Activated gamma-delta T cell treated with Interleukin-2 at 50 U/mL for 16 hours (primary cell): ENCODE results near the gene GSE1.
A peak's percentile ranks its signal among the peaks of the same experiment; 100 is the strongest.

Experiments
- DNase-seq: peaks from one replicate; pipeline ENCODE4 v3.0.0-alpha.2; 2020

Gene GSE1

GRCh38 chr16:85710732-85711131 is 97.6 kb downstream of the GSE1 start:
- DNase-seq, result no peak

DNA sequence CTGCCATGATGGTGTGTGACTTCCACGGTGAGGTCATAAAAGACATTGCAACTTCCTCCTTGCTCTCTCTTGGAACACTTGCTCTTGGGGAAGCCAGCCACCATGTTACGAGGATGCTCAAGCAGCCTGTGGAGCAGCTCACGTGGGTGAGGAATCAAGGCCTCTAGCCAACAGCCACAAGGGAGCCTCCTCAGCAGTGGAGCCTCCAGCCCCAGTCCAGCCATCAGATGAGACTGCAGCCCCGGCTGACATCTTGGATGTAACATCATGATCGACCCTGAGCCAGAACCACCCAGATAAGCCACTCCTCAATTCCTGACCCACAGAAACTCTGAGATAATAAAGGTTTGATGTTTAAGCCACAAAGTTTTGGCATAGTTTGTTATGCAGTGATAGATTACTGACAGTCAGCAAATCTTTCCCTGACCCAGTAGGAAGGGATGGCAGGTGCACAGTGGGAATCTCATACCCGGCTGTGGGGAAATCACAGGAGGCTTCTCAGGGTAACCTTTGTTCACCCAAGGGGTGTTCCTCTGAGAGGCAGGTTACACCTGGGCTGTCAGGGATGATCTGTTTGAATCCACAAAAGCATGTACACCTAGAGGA is 99.0 kb downstream of the GSE1 start:
- no peak for DNase-seq

- no peak for DNase-seq
These were observed 99.7 kb downstream of the GSE1 start for GRCh38 chr16:85712801-85713200.

- no peak for DNase-seq
These were observed 102.3 kb downstream of the GSE1 start for GRCh38 chr16:85715169-85716021.

DNA sequence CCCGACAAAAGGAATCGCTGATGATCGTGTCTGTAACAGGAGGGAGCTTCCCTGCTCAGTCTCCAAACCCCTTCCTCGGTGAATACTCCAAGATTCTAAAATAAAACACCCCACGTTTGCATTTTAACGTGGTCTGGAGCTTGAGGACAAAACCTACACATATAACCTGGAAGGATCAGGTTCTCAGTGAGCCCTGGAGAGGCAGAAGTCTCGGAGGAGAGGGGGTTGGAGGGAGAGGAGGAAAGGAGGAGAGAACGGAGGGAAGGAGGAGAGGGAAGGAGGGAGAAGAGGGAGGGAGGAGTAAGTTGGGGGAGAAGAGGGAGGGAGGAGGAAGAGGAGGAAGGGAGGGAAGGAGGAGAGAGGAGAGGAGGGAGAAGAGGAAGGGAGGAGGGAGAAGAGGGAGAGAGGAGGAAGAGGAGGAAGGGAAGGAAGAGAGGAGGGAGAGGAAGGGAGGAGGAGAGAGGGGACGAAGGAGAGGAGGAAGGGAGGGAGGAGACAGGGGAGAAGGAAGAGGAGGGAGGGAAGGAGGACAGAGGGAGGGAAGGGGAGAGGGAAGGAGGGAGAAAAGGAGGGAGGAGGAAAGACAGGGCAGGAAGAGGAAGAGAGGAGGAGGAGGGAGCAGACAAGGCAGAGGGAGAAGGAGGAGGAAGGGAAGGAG is 103.0 kb downstream of the GSE1 start:
- no peak for DNase-seq

DNA sequence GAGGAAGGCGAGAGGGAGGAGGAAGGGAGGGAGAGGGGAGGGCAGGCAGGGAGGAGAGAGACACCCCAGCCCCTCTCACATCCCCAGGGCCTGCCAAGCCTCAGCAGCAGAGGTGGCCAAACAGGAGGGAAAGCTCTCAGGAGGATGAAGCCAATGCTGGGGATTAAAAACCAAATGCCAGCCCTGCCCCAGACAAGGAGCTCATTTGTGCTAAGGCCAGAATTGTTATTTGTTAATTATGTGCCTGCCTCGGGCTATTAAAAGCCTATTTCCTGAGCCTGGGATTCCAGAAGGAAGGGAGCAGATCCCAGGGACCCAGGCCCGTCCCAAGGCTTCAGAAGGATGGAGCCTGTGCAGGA is 103.5 kb downstream of the GSE1 start:
- DNase-seq, result no peak

DNA sequence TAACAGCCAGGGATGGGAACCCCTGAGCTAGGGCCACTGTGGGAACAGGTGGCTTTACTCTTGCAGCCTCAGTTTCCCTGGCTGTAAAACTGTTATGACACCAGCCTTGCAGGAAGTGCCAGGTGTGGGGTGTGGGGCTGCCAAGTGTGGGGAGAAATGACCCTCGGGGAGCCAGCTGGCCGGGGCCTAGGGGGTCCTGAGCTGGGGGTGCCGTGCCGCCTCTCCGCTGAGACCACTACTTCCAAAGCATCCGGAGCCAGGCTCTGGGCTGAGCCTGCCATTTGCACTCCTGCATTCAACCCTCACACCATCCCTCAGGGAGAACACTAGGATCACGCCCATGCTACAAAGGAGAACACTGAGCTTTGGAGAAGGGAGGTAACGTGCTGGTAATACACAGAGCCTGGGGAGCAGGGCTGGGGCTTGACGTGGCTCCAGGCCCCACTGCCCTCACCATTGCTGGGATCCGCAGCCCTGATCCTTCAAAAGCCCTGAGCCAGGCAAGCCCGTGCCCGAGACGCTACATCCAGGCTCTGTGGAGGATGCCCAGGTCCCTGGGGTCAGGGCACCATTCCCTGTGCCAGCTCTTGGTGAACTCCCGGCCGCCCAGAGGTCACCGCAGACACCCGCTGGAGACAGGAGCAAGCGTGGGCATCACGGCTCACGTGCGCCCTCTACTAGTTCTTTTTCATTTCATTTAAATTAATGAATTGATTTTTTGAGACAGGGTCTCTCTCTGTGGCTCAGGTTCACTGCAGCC is 104.5 kb downstream of the GSE1 start:
- peak; percentile 53 for DNase-seq

DNA sequence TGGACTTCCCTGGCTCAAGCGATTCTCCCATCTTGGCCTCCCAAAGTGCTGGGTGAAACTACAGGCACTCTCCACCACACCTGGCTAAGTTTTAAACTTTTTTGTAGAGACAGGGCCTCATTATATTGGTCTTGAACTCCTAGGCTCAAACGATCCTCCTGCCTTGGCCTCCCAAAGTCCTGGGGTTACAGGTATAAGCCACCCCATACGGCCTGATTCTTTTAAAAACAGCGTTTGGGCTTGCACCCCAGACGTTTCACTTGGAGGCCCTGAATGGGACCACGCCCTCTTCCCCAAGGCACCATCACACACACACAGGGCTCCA is 105.0 kb downstream of the GSE1 start:
- no peak for DNase-seq

DNA sequence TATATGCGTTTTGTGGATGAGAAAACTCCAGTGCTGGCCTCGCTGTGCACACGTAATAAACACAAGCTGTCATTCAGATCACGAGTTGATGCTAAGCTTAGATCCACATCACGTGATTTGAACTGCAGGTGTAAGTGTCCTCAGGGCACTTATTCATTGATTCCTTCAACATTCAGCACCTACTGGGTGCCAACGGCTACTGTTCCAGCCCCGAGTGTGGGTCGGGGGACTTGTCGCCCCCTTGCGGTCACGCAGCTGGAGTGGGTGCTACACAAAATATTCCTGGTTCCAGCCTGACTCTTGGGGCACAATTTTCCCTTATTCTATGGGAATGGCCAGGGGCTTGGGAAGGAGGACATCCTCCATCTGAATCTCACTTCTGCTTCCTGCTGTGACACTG is 105.6 kb downstream of the GSE1 start:
- no peak for DNase-seq

DNA sequence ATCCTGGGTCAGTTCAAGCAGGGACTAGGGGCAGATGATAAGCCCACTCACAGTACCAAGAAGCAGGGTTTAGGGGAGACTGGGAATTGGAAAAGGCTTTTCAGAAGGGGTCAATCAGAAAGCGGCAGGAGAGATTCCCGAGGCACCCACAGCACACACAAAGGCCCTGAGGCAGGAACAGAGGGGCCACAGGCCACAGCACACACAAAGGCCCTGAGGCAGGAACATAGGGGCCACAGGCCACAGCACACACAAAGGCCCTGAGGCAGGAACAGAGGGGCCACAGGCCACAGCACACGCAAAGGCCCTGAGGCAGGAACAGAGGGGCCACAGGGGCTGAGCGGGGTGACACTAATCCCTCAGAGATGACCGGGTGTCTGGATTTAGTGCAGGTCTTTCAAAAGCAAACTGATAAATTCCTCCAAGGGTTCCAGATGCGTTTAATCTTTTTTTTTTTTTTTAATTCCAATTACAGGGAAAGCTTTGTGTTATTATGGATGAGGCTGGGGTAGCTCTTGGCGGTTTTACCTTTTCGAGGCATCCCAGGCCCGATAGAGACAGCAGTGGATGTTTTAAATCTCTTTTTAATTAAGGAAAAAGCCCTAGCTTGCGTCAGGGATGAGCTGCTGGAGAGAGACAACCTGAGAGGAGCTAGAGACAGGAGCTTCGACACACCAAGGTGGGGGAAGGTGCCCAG is 106.6 kb downstream of the GSE1 start:
- DNase-seq, result no peak

GRCh38 chr16:85720302-85720637 is 107.1 kb downstream of the GSE1 start:
- DNase-seq, result no peak

DNA sequence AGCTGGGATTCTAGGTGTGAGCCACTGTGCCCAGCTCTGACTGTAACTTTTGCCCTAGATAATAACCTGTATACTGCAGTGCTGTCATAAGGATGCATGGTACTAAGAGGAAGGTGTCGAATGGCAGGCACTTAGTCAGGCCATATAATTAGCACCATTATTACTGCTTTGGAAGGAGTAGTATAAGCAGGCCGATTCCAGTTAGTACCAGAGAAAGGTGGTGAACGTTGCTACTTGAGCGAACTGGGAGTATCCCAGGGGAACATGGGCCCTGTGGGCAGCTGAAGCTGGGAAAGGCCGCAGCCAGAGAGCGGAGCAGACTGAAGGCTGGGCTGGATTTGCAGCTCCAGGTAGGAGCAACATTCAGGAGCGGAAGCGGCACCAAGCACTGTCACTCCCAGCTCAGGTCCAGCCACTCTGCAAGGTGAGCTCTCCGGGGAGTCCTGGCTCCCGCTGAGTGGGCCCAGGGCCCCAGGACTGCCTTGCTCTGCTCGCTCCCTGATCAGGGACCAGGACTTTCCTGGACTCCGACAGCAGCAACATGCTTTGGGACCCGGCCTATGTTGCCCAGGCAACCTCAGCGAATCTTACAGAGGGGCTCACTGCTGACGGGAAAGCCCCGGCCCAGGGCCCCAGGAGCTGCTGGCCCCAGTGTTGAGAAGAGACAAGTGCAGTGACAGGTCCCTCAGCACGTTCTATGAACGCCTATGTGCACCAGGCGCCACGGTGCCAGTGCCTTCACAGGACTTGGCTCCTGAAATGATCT is 109.2 kb downstream of the GSE1 start:
- DNase-seq, result no peak

DNA sequence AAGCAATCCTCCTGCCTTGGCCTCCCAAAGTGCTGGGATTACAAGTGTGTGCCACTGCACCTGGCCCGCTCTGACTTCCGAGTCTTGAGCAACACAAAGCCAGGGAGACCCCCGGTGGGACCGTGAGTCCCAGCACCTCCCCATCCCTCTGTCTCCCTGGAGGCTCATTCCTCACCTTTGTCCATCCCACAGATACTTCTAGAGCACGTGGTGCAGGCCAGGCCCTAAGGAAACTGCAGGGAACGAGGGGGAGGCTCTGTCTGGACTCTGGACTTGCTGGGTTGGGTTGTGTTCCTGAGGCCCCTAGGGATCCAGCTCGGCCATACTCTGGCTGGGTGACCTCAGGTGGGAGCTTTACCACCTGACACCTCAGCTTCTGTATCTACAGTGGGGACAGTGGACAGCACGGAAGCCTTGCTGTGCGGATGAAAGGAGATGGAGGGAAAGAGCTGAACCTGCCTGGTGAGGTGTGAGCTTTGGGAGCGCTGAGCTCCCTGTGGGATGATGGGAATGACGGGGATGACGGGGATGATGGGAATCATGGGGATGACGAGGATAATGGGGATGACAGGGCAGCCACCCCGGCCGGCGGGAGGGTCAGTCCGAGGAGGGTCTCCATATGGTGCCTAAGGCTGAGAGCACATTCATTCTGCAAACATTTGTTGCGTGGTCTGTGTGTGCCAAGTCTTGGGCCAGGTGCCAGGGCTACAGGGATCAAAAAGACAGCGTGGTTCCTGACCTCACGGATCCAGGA is 111.2 kb downstream of the GSE1 start:
- DNase-seq, result no peak

DNA sequence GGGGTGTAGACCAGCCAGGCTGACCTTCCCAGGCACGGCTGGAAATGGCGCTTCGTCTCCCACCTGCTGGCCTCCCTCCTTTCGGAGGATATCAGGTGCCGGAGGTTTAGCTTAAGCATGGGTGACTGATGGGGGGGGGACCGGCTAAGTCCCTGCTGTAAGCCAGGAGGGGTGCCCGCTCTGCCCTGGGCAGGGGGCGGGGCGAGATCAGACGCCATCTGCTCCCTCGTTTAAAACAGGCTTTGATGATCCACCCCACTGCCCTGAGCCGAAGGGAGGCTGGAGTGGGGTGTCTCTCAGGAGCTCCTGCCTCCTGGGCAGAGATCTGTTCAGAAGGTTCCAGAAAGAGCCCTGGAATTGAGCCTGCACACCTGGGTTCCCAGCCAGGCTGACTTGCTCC is 111.8 kb downstream of the GSE1 start:
- no peak for DNase-seq
